NCI-H2196 (cell line): ENCODE measurements around the gene GPC6.

Experiments
- DNase-seq: peaks from one replicate; lab custom pipeline; 2025; ENCODE audit not compliant: unreplicated experiment; lab: John Stamatoyannopoulos, UW

The GPC6 gene

DNA sequence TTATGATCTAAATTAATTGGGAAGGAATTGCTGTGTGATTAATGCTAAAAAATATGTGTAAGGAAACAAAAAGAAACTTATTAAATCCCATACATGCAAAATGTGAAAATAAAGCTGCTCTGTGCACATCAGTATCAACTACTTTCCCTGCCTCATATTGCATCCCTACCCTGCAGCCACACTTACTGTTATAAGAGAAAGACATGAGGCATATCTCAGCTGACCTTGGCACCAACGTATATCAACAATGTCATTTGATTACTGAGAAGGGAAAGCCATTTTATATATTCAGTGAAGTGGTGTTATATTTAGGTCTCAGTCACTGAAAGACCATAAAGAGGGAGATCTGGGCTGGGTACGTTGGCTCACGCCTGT, 585.1 kb downstream of the GPC6 start:
- no peak for DNase-seq

DNA sequence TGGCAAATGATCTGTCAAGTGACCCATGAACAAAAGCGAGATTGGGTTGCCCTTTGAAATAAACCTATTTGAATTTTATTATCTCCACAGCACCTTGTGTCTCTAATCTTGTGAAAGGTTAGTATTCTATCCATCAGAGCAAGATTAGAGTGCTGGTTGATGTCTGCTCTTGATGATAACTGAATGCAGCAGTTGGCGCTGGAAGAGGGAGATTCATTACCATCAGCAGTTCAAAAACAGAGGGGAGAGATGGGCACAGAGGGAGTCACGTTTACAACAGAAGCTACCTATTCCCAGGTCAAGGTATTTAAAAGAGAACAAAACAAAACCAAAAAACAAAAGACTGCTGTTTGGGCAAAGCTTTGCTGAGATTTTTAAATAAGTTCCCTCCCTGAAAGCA, 588.1 kb downstream of the GPC6 start:
- no peak for DNase-seq

DNA sequence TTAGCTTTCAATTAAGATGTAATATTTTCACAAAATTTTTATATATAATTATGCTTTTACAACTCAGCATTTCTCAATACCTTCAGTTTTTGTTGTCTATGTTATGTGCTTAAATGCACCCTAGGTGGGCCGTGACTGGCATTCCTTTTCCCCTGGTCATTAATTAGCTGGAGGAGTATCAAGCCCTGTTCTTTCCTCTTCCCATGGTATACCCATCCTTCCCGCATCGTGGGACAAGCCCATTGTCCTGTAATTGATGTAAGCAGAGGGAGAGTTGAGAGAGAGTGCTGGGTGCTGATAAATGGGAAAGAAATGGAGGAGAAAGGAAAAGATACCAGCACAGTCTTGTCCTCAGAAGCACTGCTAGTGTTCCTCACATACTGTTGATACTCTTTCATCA, 591.7 kb downstream of the GPC6 start:
- DNase-seq, result no peak

DNA sequence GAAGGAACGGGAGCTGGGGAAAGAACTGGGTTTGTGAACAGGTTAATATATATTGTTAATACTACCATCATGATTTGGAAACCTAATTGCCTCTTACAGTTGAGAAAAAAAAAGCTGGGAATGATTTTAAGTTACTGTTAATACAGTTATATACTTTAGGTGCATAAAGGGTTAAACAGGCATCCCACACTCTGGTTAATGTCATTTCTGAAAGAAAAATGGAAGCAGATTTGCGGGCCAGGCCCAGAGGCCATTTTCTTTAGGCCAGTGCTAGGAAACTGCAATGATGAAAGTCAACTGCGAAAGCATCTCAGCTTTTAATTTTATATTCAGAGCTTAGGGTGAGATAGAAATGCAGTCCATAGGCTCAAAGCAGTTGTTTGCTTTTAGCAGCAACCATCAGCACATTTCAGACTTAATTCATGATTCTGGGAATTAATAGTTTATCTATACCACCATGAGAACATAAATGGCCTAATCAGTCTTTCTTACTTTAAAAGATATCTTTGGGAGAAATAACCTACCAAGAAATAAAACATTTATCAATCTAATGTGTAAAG, 592.8 kb downstream of the GPC6 start:
- DNase-seq, result no peak

GRCh38 chr13:93824286-93824685, 597.7 kb downstream of the GPC6 start:
- no peak for DNase-seq

- no peak for DNase-seq
Observed at GRCh38 chr13:93834051-93834450, 607.4 kb downstream of the GPC6 start.

DNA sequence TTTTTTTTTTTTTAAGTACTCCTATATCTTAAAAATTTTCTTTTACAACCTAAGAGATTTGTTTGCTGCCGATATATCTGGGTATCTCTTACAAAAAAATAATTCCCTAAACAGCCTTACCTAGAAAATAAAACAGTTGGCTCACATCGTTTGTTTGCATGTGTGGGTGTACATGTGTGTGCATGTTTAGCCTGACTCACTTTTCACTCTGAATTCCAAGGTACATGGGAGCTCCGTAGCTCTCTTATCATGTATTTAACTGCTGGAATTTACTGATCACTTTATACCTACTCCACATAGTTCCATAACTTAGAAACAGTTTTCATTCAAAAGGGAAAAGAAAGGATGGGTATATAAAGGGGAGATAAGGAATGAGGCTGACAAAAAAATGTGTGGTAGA, 616.5 kb downstream of the GPC6 start:
- DNase-seq, result no peak

GRCh38 chr13:93847162-93847561, 620.6 kb downstream of the GPC6 start:
- DNase-seq, result no peak

- no peak for DNase-seq
Observed at GRCh38 chr13:93848247-93848646, 621.6 kb downstream of the GPC6 start.

DNA sequence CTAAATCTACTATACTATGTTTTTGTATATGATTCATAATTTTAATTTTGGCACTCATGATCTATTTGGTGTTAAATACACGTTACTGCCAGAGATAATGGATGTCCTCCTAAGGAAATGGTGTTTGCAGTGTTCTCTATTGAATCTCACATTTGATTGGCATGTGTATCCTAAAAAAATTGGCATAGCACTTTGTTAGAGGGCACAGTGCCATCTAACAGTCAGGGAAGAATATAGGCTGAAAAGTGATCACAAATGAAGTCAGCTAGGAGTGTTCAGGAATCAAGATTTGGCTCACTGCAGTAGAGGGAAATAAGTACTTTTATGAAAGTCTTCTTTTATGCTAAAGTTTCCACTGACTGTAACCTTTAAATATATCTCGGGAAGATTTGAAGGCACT, 624.6 kb downstream of the GPC6 start:
- no peak for DNase-seq

GRCh38 chr13:93853912-93854311, 627.3 kb downstream of the GPC6 start:
- DNase-seq, result no peak

- DNase-seq, result no peak
Observed at GRCh38 chr13:93857126-93857525, 630.5 kb downstream of the GPC6 start.

DNA sequence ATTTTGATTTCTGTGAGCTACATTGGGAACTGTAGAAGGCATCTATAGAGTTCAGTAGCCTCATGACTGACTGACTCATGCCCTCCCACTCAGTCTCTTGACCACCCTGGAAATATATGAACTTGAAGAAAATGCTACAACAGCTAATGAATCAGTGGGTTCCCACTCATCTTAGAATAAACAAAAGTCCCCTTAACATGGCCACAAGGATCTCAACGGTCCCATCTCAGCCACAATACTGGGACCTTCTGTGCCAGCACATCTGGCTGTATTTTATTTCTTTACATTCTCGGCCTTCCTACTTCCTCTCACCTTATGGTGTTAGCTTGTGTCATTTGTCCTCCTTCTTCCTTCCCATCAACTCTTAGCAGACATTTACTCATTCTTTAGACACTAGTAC, 633.1 kb downstream of the GPC6 start:
- no peak for DNase-seq

- no peak for DNase-seq
Observed at GRCh38 chr13:93861818-93862217, 635.2 kb downstream of the GPC6 start.

DNA sequence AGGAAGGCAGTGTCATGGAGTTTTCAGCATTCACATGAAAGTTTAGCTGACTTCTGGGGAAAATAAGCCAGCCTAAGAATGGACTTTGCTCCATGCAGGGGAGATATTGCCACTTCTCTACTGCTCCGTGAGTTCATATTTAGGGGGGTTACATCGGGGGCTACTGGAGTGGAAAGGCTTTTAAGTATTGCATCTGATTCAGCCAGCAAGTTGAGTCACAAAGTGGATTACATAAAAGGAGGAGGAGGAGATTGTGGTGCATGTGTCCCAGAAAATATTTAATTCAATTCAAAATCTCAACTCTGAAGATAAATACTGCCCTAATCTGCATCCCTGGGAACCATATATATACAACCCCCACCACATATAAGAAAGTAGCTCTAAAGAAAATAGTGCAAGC, 635.7 kb downstream of the GPC6 start:
- no peak for DNase-seq

DNA sequence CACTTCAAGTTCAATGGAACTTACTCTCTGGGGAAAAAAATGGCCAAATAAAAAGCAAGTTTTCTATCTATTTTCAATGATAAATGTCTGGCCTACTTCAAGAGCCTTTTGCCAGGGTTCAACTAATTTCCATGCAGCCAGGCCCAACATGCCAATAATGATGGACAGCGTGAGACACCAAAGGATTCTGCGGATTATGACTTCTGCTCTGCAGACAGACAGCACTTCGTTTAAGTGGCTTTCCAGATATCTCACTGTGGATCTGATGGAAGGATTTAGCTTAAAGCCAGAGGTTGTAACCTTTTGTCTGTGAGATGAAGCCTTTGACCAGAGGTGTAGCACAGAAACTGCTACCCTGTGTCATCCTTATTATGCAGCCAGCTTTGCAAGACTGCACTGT, 638.6 kb downstream of the GPC6 start:
- DNase-seq, result no peak

DNA sequence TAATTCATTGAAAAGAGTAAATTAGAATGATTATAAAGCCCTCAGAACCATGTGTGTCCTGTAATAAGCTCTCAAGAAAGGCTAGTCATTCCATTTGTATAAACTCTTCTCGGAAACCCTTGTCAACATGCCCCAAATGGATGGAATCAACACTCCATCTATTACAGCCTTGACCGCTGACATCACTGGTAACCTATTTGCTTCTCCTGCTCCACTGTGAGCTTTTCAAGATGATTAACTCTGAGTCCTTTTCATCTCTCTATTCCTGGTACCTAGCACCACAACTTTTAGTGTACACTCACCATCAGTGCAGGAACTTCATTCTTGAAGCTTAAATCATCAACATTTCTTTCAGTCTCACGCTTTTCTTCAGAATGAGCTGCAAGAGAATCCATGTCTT, 640.9 kb downstream of the GPC6 start:
- no peak for DNase-seq

GRCh38 chr13:93872376-93872775, 645.8 kb downstream of the GPC6 start:
- DNase-seq, result no peak

DNA sequence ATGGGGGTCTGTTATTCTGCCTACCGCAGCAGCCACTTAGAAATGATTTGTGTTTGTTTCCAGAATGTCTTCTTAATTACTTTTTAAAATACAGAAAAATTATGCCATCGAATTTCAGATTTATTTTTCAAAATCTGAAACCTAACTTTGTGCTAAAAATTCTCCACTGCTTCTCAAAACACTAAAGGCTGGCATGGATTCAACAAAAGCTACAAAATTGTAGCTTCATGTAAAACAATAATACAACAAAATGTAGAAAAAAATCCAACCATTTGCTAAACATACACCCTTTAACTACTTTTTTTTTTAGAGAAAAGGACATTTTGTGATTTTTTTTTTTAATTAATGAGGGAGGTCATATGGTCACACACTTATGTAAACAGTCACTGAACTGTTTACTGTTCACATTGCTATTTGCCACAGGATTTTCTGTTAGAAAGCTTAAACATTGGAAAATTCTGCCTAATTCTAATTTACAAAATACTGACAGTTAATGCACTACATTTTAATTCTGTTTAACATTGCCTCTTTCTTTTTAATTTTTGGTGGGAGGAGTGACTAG, 646.3 kb downstream of the GPC6 start:
- DNase-seq, result no peak

DNA sequence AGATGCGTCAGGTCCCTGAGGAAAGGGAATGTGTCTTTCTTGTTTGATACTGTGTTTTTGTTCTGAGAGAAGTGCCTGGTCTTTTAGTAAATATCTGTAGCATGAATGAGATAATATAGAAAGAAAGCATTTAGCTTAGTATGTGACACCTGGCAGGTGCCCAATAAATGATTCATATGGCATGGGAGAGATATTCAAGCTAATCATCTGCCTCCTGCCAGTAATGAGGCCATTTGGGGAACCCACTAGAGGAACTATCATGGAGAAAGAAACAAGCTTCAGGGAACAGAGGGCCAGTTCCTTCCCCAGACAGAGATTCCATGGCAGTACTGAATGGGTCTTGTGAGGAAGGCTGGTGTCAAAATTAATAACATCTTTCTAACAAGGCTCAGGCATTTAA, 648.9 kb downstream of the GPC6 start:
- DNase-seq, result no peak

- no peak for DNase-seq
Observed at GRCh38 chr13:93876236-93876635, 649.6 kb downstream of the GPC6 start.

DNA sequence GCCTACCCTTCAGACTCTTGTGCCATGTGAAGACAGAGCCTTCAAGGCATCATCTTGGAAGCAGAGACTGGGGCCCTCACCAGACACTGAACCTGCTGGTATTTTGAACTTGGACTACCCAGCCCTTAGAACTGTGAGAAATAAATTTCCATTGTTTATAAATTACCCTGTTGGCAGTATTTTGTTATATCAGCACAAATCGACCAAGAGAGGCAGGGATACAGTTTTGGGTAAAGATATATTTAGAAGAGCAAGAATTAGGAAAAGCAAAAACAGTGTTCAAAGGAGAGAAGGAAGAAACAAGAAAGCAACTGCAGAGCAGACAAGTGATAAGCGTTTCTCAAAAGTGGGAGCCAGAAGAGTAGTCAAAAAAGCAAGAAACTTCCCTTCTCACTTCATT, 652.1 kb downstream of the GPC6 start:
- DNase-seq, result no peak

GRCh38 chr13:93881411-93881810, 654.8 kb downstream of the GPC6 start:
- no peak for DNase-seq
